ENCODE results near the gene N4BP3.

DNA sequence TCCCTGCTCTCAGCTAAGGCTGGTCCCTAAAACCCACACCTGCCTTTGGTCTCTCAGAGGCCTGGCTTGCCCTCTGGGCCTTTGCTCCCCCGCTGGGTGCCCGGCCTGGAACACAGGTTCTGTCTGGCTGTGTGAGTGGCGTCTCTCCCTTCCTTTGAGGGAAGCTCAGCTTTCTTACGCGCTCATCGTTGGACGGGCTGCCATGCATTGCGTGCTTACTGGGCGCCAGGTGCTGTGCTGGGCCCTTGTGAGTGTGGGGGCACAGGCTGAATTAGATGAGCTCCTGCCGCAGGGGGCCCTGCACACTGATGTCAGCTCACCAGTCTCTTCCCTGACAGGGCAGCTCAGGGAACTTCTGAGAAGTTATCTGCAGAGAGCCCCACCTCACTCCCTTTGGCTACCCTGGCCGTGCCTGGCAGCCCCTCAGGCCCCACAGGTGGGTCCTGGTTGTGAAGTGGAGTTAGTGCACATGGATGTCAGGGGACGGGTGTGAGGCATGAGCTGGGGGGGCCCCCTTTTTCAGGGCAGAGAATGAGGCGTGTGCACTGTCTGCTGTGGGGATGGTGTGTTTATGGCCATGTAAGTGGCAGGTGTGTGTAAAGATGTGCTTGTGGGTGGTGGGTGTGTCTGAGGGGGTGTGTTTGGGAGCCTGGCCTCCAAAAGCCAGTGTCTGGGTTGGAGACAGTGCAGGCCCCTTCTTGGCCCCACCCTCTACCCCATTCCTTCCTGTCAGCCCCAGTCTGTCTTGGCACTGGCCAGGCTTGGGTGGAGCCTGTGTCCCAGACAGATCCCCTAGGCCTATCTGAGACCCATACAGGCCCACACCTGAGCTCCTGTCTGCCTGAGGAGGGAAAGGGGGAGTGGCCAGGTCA, 10.0 kb downstream of the N4BP3 start:
- TF ChIP-seq, protein P1, sequence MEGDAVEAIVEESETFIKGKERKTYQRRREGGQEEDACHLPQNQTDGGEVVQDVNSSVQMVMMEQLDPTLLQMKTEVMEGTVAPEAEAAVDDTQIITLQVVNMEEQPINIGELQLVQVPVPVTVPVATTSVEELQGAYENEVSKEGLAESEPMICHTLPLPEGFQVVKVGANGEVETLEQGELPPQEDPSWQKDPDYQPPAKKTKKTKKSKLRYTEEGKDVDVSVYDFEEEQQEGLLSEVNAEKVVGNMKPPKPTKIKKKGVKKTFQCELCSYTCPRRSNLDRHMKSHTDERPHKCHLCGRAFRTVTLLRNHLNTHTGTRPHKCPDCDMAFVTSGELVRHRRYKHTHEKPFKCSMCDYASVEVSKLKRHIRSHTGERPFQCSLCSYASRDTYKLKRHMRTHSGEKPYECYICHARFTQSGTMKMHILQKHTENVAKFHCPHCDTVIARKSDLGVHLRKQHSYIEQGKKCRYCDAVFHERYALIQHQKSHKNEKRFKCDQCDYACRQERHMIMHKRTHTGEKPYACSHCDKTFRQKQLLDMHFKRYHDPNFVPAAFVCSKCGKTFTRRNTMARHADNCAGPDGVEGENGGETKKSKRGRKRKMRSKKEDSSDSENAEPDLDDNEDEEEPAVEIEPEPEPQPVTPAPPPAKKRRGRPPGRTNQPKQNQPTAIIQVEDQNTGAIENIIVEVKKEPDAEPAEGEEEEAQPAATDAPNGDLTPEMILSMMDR (IDR thresholded peaks at IDR 0.05), result no peak
- no peak for TF ChIP-seq POLR2A (IDR thresholded peaks at IDR 0.05)
- TF ChIP-seq POLR2AphosphoS5 (IDR thresholded peaks at IDR 0.05), result no peak
